ENCODE results near the gene NT5C2.
A peak's percentile ranks its signal among the peaks of the same experiment; 100 is the strongest.
"Not testable (repeated sequence)": the region's sequence is repeated elsewhere in the genome, so short reads cannot be mapped to it uniquely, and the experiment has no call there.

The NT5C2 gene

DNA sequence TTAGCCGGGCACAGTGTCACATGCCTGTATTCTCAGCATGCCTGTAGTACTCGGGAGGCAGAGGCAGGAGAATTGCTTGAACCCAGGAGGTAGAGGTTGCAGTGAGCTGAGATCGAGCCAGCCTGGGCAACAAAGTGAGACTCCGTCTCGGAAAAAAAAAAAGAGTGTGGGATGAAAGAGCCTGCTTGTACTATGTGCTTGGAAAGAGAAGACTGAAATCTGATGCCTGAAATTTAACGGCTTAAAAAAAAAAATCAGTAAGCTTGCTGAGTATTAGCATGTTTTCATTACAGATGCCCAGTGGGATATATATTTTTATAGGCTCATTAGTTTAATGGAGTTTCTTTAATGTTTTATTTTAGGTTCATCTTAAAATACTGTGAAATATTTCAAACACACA is 4.2 kb downstream of the NT5C2 start:
- DNase-seq (ENCODE audit: low read depth) = no peak
- no peak for TF ChIP-seq CTCF (IDR thresholded peaks at IDR 0.05; ENCODE audit: low read length, missing control alignments)
- H3K4me3 ChIP-seq (replicated peaks; ENCODE audit: low read depth, low read length) = no peak overlapping the region

DNA sequence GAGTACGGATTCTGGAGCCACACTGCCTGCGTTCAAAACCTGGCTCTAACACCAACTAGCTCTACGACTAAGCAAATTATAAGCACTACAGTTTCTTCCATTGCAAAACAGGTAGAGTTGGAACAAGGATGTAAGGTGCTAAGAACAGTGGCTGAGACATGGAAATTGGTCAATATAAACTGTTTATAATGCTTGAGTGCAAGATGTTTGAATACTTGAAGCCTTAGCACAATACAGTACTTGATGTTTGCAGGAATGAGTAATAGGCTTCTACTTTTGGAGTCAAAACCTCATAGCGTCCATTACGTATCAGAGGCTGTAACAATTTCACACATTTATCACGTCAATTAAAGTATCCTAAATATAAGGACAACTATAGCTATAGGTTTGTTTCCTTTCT is 6.9 kb downstream of the NT5C2 start:
- DNase-seq (ENCODE audit: low read depth) = no peak
- no peak for TF ChIP-seq CTCF (IDR thresholded peaks at IDR 0.05; ENCODE audit: low read length, missing control alignments)
- H3K4me3 ChIP-seq (replicated peaks; ENCODE audit: low read depth, low read length) = no peak overlapping the region

GRCh38 chr10:103184615-103185014 is 8.5 kb downstream of the NT5C2 start:
- peak; percentile 42 for DNase-seq (ENCODE audit: low read depth)
- no peak overlapping the region for H3K4me3 ChIP-seq (replicated peaks; ENCODE audit: low read depth, low read length)
- TF ChIP-seq CTCF (IDR thresholded peaks at IDR 0.05; ENCODE audit: low read length, missing control alignments) = no peak

DNA sequence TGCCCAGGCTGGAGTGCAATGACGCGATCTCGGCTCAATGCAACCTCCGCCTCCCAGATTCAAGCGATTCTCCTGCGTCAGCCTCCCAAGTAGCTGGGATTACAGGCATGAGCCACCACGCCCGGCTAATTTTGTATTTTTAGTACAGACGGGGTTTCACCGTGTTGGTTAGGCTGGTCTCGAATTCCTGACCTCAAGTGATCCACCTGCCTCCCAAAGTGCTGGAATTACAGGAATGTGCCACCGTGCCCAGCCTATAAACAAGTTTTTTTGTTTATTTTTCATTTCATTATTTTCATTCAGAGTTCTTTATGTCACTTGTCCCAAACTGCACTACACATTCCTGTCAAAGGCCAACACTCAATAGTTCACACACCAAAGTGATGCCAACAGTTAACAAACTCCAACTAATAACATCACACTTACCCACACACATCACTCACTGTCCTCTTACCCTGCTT is 9.1 kb downstream of the NT5C2 start:
- DNase-seq (ENCODE audit: low read depth); H3K4me3 ChIP-seq (replicated peaks; ENCODE audit: low read depth, low read length): not testable (repeated sequence)

DNA sequence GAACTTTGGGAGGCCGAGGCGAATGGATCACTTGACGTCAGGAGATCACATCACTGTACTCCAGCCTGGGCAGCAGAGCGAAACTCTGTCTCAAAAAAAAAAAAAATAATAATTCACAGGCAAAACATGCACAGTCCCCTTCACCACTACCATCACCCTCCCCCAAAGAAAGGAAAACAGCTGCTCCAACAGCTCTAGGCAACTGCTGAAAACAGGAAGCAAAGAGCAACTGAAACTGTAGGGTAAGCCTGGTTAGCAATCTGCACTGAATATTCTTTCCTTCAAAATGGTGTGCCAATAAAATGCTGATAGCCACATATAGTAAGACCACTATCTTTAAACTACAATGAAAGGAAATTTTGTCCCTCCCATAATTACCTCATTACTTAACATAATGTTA is 11.8 kb downstream of the NT5C2 start:
- DNase-seq (ENCODE audit: low read depth) = peak; percentile 67
- H3K4me3 ChIP-seq (replicated peaks; ENCODE audit: low read depth, low read length) = no peak overlapping the region

GRCh38 chr10:103180491-103180890 is 12.6 kb downstream of the NT5C2 start:
- TF ChIP-seq CTCF (IDR thresholded peaks at IDR 0.05; ENCODE audit: low read length, missing control alignments) = no peak
- no peak overlapping the region for H3K4me3 ChIP-seq (replicated peaks; ENCODE audit: low read depth, low read length)
- no peak for DNase-seq (ENCODE audit: low read depth)

More for the DNA sequence above, 11.8 kb downstream of the NT5C2 start:
- TF ChIP-seq CTCF (IDR thresholded peaks at IDR 0.05; ENCODE audit: low read length, missing control alignments) = no peak

- no peak for TF ChIP-seq CTCF (IDR thresholded peaks at IDR 0.05; ENCODE audit: low read length, missing control alignments)
- H3K4me3 ChIP-seq (replicated peaks; ENCODE audit: low read depth, low read length) = no peak overlapping the region
- DNase-seq (ENCODE audit: low read depth) = no peak
These were observed 15.9 kb downstream of the NT5C2 start for GRCh38 chr10:103177123-103177522.

Data from fibroblast of pulmonary artery (primary cell).